Mesenchymal stem cell (in vitro differentiated cells and primary cell): Measurements from ENCODE around the gene NPTXR.

Source experiments
- DNase-seq: peaks from one replicate; pipeline ENCODE4 v3.0.0-alpha.2; 2013
- H2AFZ ChIP-seq: one replicate; pipeline ENCODE4 v1.6.1; 2013; ENCODE audit warnings: low read depth, mild to moderate bottlenecking, control low read depth, inconsistent platforms, low read length, moderate library complexity
- H2AK5ac ChIP-seq: 2 replicates; pipeline ENCODE4 v1.6.1; 2013; ENCODE audit warnings: low read length, moderate library complexity, mild to moderate bottlenecking, inconsistent platforms; ENCODE audit not compliant: severe bottlenecking
- H2BK120ac ChIP-seq: one replicate; pipeline ENCODE4 v1.6.1; 2013; ENCODE audit warnings: low read depth, mild to moderate bottlenecking, inconsistent platforms, low read length, moderate library complexity
- H2BK12ac ChIP-seq, 2 experiments: one replicate each; pipeline ENCODE4 v1.6.1; 2013; ENCODE audit warnings: inconsistent platforms in 2 of 2, low read length in 2 of 2, mild to moderate bottlenecking in 2 of 2, moderate library complexity in 2 of 2, control low read depth in 1 of 2
- H2BK15ac ChIP-seq: one replicate; pipeline ENCODE4 v1.6.1; 2013; ENCODE audit warnings: mild to moderate bottlenecking, low read depth, inconsistent platforms; ENCODE audit not compliant: poor library complexity, severe bottlenecking
- H2BK5ac ChIP-seq: 2 replicates; pipeline ENCODE4 v1.6.1; 2013; ENCODE audit warnings: low read depth, mild to moderate bottlenecking, low read length, control low read depth, inconsistent platforms; ENCODE audit not compliant: poor library complexity, severe bottlenecking
- H3K14ac ChIP-seq, 2 experiments: one replicate each; pipeline ENCODE4 v1.6.1; 2013; ENCODE audit warnings: inconsistent platforms in 2 of 2, low read length in 2 of 2, control low read depth in 1 of 2, mild to moderate bottlenecking in 1 of 2, moderate library complexity in 1 of 2
- H3K18ac ChIP-seq, 2 experiments: one replicate each; pipeline ENCODE4 v1.6.1; 2013; ENCODE audit warnings: inconsistent platforms in 2 of 2, low read length in 2 of 2, control low read depth in 1 of 2, low read depth in 1 of 2, mild to moderate bottlenecking in 1 of 2
- H3K23ac ChIP-seq, 2 experiments: one replicate each; pipeline ENCODE4 v1.6.1; 2013; ENCODE audit warnings: inconsistent platforms in 2 of 2, low read length in 2 of 2, mild to moderate bottlenecking in 2 of 2, moderate library complexity in 2 of 2, control low read depth in 1 of 2
- H3K27ac ChIP-seq: 2 replicates; pipeline ENCODE4 v1.5.1; 2013; ENCODE audit warnings: mild to moderate bottlenecking, moderate library complexity, low read length, control low read depth, inconsistent platforms; ENCODE audit not compliant: poor library complexity, severe bottlenecking
- H3K27me3 ChIP-seq, 2 experiments: 2 replicates each; pipeline versions ENCODE4 v1.6.1 to v1.7.0; 2013; ENCODE audit warnings: low read length in 2 of 2, mild to moderate bottlenecking in 2 of 2, moderate library complexity in 2 of 2, control low read depth in 1 of 2, inconsistent platforms in 1 of 2; ENCODE audit not compliant: control insufficient read depth in 1 of 2, insufficient read depth in 1 of 2
- H3K36me3 ChIP-seq, 2 experiments: 2 replicates each; pipeline versions ENCODE4 v1.6.1 to v1.7.0; 2013; ENCODE audit warnings: low read length in 2 of 2, control low read depth in 1 of 2, inconsistent platforms in 1 of 2, low read depth in 1 of 2, mild to moderate bottlenecking in 1 of 2; ENCODE audit not compliant: insufficient read depth in 2 of 2, control insufficient read depth in 1 of 2
- H3K4ac ChIP-seq, 2 experiments: one replicate each; pipeline ENCODE4 v1.6.1; 2013; ENCODE audit warnings: inconsistent platforms in 2 of 2, low read length in 2 of 2, mild to moderate bottlenecking in 2 of 2, moderate library complexity in 2 of 2, control low read depth in 1 of 2, low read depth in 1 of 2
- H3K4me1 ChIP-seq: 2 replicates; pipeline ENCODE4 v1.6.1; 2013; ENCODE audit warnings: low read depth, low read length, control low read depth; ENCODE audit not compliant: control insufficient read depth, insufficient read depth
- H3K4me2 ChIP-seq: 2 replicates; pipeline ENCODE4 v1.6.1; 2013; ENCODE audit warnings: low read length, mild to moderate bottlenecking, inconsistent platforms; ENCODE audit not compliant: poor library complexity, severe bottlenecking
- H3K4me3 ChIP-seq, 2 experiments: 2 replicates each; pipeline versions ENCODE4 v1.5.1 to v1.7.0; 2013; ENCODE audit warnings: low read length in 2 of 2, mild to moderate bottlenecking in 2 of 2, control low read depth in 1 of 2, low read depth in 1 of 2; ENCODE audit not compliant: insufficient read depth in 1 of 2
- H3K79me1 ChIP-seq: replicated peaks from 2 replicates; pipeline ENCODE4 v1.6.1; 2013; ENCODE audit warnings: mild to moderate bottlenecking, control low read depth, low read length, inconsistent platforms; ENCODE audit not compliant: poor library complexity, severe bottlenecking
- H3K9ac ChIP-seq: 2 replicates; pipeline ENCODE4 v1.7.0; 2013; ENCODE audit warnings: mild to moderate bottlenecking, low read length, moderate library complexity
- H3K9me3 ChIP-seq: 2 replicates; pipeline ENCODE4 v1.7.0; 2013; ENCODE audit warnings: mild to moderate bottlenecking, low read length; ENCODE audit not compliant: control insufficient read depth
- H4K8ac ChIP-seq: one replicate; pipeline ENCODE4 v1.6.1; 2013; ENCODE audit warnings: inconsistent platforms, mild to moderate bottlenecking, low read length, moderate library complexity
- H4K91ac ChIP-seq: one replicate; pipeline ENCODE4 v1.6.1; 2013; ENCODE audit warnings: mild to moderate bottlenecking, low read length, inconsistent platforms
- WGBS: methylation state at CpG from one replicate; pipeline ENCODE4 v1.1.7; 2013; ENCODE audit warnings: mixed read lengths; 5-methylcytosine and 5-hydroxymethylcytosine counted together

The NPTXR gene

GRCh38 chr22:38850399-38850798 is 6.6 kb upstream of the NPTXR start:
- Histone ChIP-seq H3K27me3 (peaks cover 9 to 27% of the 10 kb centered on the region in 2 experiments), H3K9me3 (no peaks in the 10 kb centered on the region), H4K91ac (no peak overlapping the region), H3K14ac (no peak overlapping the region), H3K4ac (no peak overlapping the region), H2BK5ac (no peak overlapping the region), H3K79me1 (no peaks in the 10 kb centered on the region), H3K4me3 (no peak overlapping the region), H3K36me3 (no peaks in the 10 kb centered on the region), H2BK120ac (no peak overlapping the region), H2BK15ac (no peak overlapping the region), H3K18ac (no peak overlapping the region), H3K23ac (no peak overlapping the region), H2BK12ac (no peak overlapping the region), H3K4me1 (peaks cover 12% of the 10 kb centered on the region), H3K27ac (no peak overlapping the region), H3K9ac (no peak overlapping the region), H3K4me2 (no peak overlapping the region), H2AK5ac (no peak overlapping the region), H2AFZ (no peak overlapping the region), H4K8ac (no peak overlapping the region)
- WGBS = 41% methylated on average over 2 of the region's 2 CpGs
- DNase-seq = no peak

GRCh38 chr22:38849811-38850210 is 6.0 kb upstream of the NPTXR start:
- Histone ChIP-seq H3K4ac (no peak overlapping the region), H3K4me3 (no peak overlapping the region), H2AK5ac (no peak overlapping the region), H2AFZ (no peak overlapping the region), H3K79me1 (no peaks in the 10 kb centered on the region), H4K91ac (no peak overlapping the region), H3K14ac (no peak overlapping the region), H2BK120ac (no peak overlapping the region), H3K27ac (no peak overlapping the region), H2BK12ac (no peak overlapping the region), H2BK15ac (no peak overlapping the region), H3K9me3 (no peaks in the 10 kb centered on the region), H3K4me2 (no peak overlapping the region), H3K27me3 (peaks cover 13 to 33% of the 10 kb centered on the region in 2 experiments), H3K36me3 (no peaks in the 10 kb centered on the region), H3K18ac (no peak overlapping the region), H3K9ac (no peak overlapping the region), H3K23ac (no peak overlapping the region), H2BK5ac (no peak overlapping the region), H4K8ac (no peak overlapping the region), H3K4me1 (peaks cover 12% of the 10 kb centered on the region)
- no peak for DNase-seq
- WGBS = 77% methylated on average over 6 of the region's 6 CpGs

GRCh38 chr22:38846412-38846811 is 2.6 kb upstream of the NPTXR start:
- Histone ChIP-seq H3K27ac (no peak overlapping the region), H3K4me2 (no peak overlapping the region), H2AK5ac (no peak overlapping the region), H3K18ac (no peak overlapping the region), H2AFZ (no peak overlapping the region), H3K14ac (no peak overlapping the region), H4K8ac (no peak overlapping the region), H3K36me3 (no peaks in the 10 kb centered on the region), H2BK12ac (no peak overlapping the region), H2BK5ac (no peak overlapping the region), H3K9ac (no peak overlapping the region), H3K23ac (no peak overlapping the region), H4K91ac (no peak overlapping the region), H2BK15ac (no peak overlapping the region), H3K79me1 (no peaks in the 10 kb centered on the region), H2BK120ac (no peak overlapping the region), H3K4me1 (peaks cover 20% of the 10 kb centered on the region), H3K4ac (no peak overlapping the region), H3K9me3 (no peaks in the 10 kb centered on the region), H3K4me3 (no peak overlapping the region), H3K27me3 (peaks cover 29 to 55% of the 10 kb centered on the region in 2 experiments)
- no peak for DNase-seq
- 71% methylated on average over 1 of the region's 1 CpG for WGBS

DNA sequence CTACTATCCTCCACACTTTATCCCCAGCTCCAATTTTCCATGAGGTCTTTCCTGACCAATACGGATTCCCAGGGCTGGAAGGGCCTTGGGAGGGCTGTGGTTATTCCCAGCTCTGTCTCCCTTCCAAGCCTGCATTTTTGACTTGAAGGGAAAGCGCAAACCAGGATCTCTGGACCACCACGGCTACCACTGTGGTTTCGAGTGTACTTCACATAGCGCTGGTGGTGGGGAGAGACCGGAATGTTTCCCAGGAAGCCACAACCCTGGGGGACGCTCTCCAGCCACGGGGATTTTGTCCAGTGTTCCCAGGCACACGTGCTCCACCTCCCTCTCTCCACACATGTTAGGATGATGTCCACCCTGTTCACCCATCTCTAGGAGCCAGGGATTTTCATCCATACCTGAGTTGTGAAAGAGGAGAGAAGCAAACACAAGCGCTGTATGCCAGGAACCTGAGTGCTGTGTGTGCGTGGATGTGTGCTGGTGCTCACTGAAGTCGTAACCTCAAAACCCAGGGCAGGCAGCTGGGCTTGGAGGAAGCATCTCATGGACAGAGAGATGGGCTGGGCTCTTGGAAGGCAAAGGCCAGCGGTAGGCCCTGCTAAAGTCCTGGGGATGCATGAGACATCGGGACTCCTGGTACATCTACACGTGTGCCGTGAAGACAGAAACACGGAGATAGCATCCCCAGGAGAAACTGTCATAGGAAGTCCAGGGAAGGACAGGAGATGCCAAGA is 1.3 kb upstream of the NPTXR start:
- Histone ChIP-seq H2AFZ (no peak overlapping the region), H3K14ac (no peak overlapping the region), H3K4me1 (peaks cover 12% of the 10 kb centered on the region), H4K91ac (no peak overlapping the region), H3K36me3 (no peaks in the 10 kb centered on the region), H3K9me3 (no peaks in the 10 kb centered on the region), H3K27ac (no peak overlapping the region), H2BK120ac (no peak overlapping the region), H4K8ac (no peak overlapping the region), H3K4me2 (no peak overlapping the region), H3K23ac (peak overlapping the region in 1 of 2 experiments; percentile 5), H2BK15ac (no peak overlapping the region), H3K9ac (no peak overlapping the region), H2BK5ac (no peak overlapping the region), H3K18ac (no peak overlapping the region), H2AK5ac (no peak overlapping the region), H3K4ac (no peak overlapping the region), H2BK12ac (no peak overlapping the region), H3K79me1 (no peaks in the 10 kb centered on the region), H3K27me3 (peaks cover 40 to 67% of the 10 kb centered on the region in 2 experiments), H3K4me3 (no peak overlapping the region)
- 81% methylated on average over 16 of the region's 17 CpGs for WGBS
- peak; percentile 5 for DNase-seq
